IMR-90 (cell line): ENCODE results near the gene TPD52L2. TPM values are rescaled to one million over a fixed set of nuclear protein-coding genes. Genes with fewer than 3 reads are reported as not detected.

Source experiments
- ATAC-seq: fragments of 200-7000 bp; cut with Tn5 transposase; 2 replicates; pipeline ENCODE4 v1.9.1; 2020; ENCODE audit warnings: low read depth, mild to moderate bottlenecking, moderate library complexity
- BruUV-seq: library from RNA; stranded (reverse); fragments of 400-500 nt; replicated peaks from 2 replicates; lab custom pipeline; 2021; lab: Mats Ljungman, UMichigan
- CTCF ChIA-PET: fragments of 300-600 bp; formaldehyde crosslinking; extraction: SDS; loops from one replicate; lab custom pipeline; 2021; ENCODE audit warnings: antibody characterized with exemption; lab: Yijun Ruan, JAX
- POLR2A ChIA-PET: fragments of 300-600 bp; sonication (Branson Sonifier 250); formaldehyde crosslinking; loops from one replicate; lab custom pipeline; 2022; ENCODE audit warnings: antibody characterized with exemption; ENCODE audit not compliant: unreplicated experiment; lab: Charles Lee
- DNase-seq: peaks from one replicate; pipeline ENCODE4 v3.0.0; 2013
- H2AFZ ChIP-seq: replicated peaks from 2 replicates; pipeline ENCODE3; 2013; ENCODE audit warnings: low read length, mild to moderate bottlenecking; ENCODE audit not compliant: poor library complexity
- H2AK5ac ChIP-seq: 2 replicates; pipeline ENCODE4 v1.6.1; 2013; ENCODE audit warnings: low read depth, low read length, inconsistent platforms
- H2AK9ac ChIP-seq: replicated peaks from 2 replicates; pipeline ENCODE3; 2013; ENCODE audit warnings: mild to moderate bottlenecking, low read depth, low read length, moderate library complexity; ENCODE audit not compliant: poor library complexity
- H2BK120ac ChIP-seq: 2 replicates; pipeline ENCODE4 v1.6.1; 2013; ENCODE audit warnings: low read depth, low read length, inconsistent platforms
- H2BK15ac ChIP-seq: 3 replicates; pipeline ENCODE4 v1.6.1; 2013; ENCODE audit warnings: low read depth, low read length, inconsistent platforms
- H2BK20ac ChIP-seq: 2 replicates; pipeline ENCODE4 v1.6.1; 2013; ENCODE audit warnings: low read depth, mild to moderate bottlenecking, inconsistent platforms, low read length, moderate library complexity
- H2BK5ac ChIP-seq: 2 replicates; pipeline ENCODE4 v1.6.1; 2013; ENCODE audit warnings: mild to moderate bottlenecking, low read depth, low read length, inconsistent platforms; ENCODE audit not compliant: poor library complexity, severe bottlenecking
- H3K14ac ChIP-seq: replicated peaks from 2 replicates; pipeline ENCODE4 v1.6.1; 2013; ENCODE audit warnings: low read depth, low read length, inconsistent platforms
- H3K18ac ChIP-seq: 2 replicates; pipeline ENCODE4 v1.6.1; 2013; ENCODE audit warnings: low read depth, low read length, control low read depth
- H3K23ac ChIP-seq: 2 replicates; pipeline ENCODE4 v1.6.1; 2013; ENCODE audit warnings: low read depth, low read length, inconsistent platforms
- H3K27ac ChIP-seq: 2 replicates; pipeline ENCODE4 v1.5.1; 2013; ENCODE audit warnings: mild to moderate bottlenecking, control low read depth, low read length; ENCODE audit not compliant: insufficient read depth
- H3K27me3 ChIP-seq: 2 replicates; pipeline ENCODE4 v1.6.1; 2013; ENCODE audit warnings: low read length; ENCODE audit not compliant: control insufficient read depth, insufficient read depth
- H3K36me3 ChIP-seq: 2 replicates; pipeline ENCODE4 v1.6.1; 2013; ENCODE audit warnings: low read length, mixed read lengths; ENCODE audit not compliant: control insufficient read depth, insufficient read depth
- H3K4ac ChIP-seq: 2 replicates; pipeline ENCODE4 v1.6.1; 2013; ENCODE audit warnings: low read depth, low read length, inconsistent platforms
- H3K4me1 ChIP-seq: 2 replicates; pipeline ENCODE4 v1.6.1; 2013; ENCODE audit warnings: low read length, mixed read lengths; ENCODE audit not compliant: control insufficient read depth, insufficient read depth
- H3K4me2 ChIP-seq: 2 replicates; pipeline ENCODE4 v1.6.1; 2013; ENCODE audit warnings: low read depth, mild to moderate bottlenecking, control low read depth, low read length, moderate library complexity
- H3K4me3 ChIP-seq: 2 replicates; pipeline ENCODE4 v1.5.1; 2013; ENCODE audit warnings: low read depth, mild to moderate bottlenecking, control low read depth, low read length, moderate library complexity; ENCODE audit not compliant: insufficient read depth
- H3K56ac ChIP-seq: 2 replicates; pipeline ENCODE4 v1.6.1; 2013; ENCODE audit warnings: low read length, inconsistent platforms; ENCODE audit not compliant: insufficient read depth; ENCODE audit errors: extremely low read depth
- H3K79me1 ChIP-seq, 2 experiments: 2 replicates each; pipeline ENCODE4 v1.6.1; 2013; ENCODE audit warnings: low read length in 2 of 2, inconsistent platforms in 1 of 2, low read depth in 1 of 2
- H3K9ac ChIP-seq: 2 replicates; pipeline ENCODE4 v1.6.1; 2013; ENCODE audit warnings: low read depth, low read length, control low read depth
- H3K9me1 ChIP-seq: 2 replicates; pipeline ENCODE4 v1.6.1; 2013; ENCODE audit warnings: low read length, inconsistent platforms; ENCODE audit not compliant: insufficient read depth
- H3K9me3 ChIP-seq: 2 replicates; pipeline ENCODE4 v1.6.1; 2013; ENCODE audit warnings: low read length; ENCODE audit not compliant: control insufficient read depth, insufficient read depth
- H4K20me1 ChIP-seq: 2 replicates; pipeline ENCODE4 v1.6.1; 2013; ENCODE audit warnings: low read length, inconsistent platforms; ENCODE audit not compliant: insufficient read depth
- H4K5ac ChIP-seq: 2 replicates; pipeline ENCODE4 v1.6.1; 2013; ENCODE audit warnings: mild to moderate bottlenecking, low read depth, low read length, control low read depth
- H4K8ac ChIP-seq, 2 experiments: 2 replicates each; pipeline ENCODE4 v1.6.1; 2013; ENCODE audit warnings: low read depth in 2 of 2, low read length in 2 of 2, control low read depth in 1 of 2, inconsistent platforms in 1 of 2
- H4K91ac ChIP-seq: 2 replicates; pipeline ENCODE4 v1.6.1; 2013; ENCODE audit warnings: low read depth, low read length, inconsistent platforms; ENCODE audit not compliant: insufficient read depth
- CEBPB ChIP-seq: IDR thresholded peaks from 2 replicates; pipeline ENCODE4 v1.6.1; 2012; ENCODE audit warnings: low read depth, low read length, improper control_type of control experiment
- CHD1 ChIP-seq: IDR thresholded peaks from 2 replicates; pipeline ENCODE4 v1.6.1; 2012; ENCODE audit warnings: low read depth, low read length, improper control_type of control experiment
- CTCF ChIP-seq: conservative IDR thresholded peaks from 2 replicates; pipeline ENCODE4 v1.5.1; 2012; ENCODE audit warnings: mild to moderate bottlenecking, low read depth, low read length, improper control_type of control experiment
- FOS ChIP-seq: fragments of 150-350 bp; IDR thresholded peaks from 2 replicates; pipeline ENCODE4 v1.6.1; 2016; ENCODE audit warnings: low read depth, low read length
- MXI1 ChIP-seq: IDR thresholded peaks from 2 replicates; pipeline ENCODE4 v1.6.1; 2012; ENCODE audit warnings: low read depth, mild to moderate bottlenecking, low read length, moderate library complexity, borderline replicate concordance
- POLR2A ChIP-seq: IDR thresholded peaks from 2 replicates; pipeline ENCODE4 v1.6.1; 2012; ENCODE audit warnings: mild to moderate bottlenecking, low read depth, low read length
- RAD21 ChIP-seq: IDR thresholded peaks from 2 replicates; pipeline ENCODE4 v1.6.1; 2012; ENCODE audit warnings: low read length, improper control_type of control experiment
- RCOR1 ChIP-seq: IDR thresholded peaks from 2 replicates; pipeline ENCODE4 v1.6.1; 2012; ENCODE audit warnings: mild to moderate bottlenecking, low read length, improper control_type of control experiment; ENCODE audit not compliant: insufficient replicate concordance
- RFX5 ChIP-seq: IDR thresholded peaks from 2 replicates; pipeline ENCODE4 v1.8.0; 2012; ENCODE audit warnings: low read depth, mild to moderate bottlenecking, low read length, moderate library complexity
- WGBS, 2 experiments: methylation state at CpG; one replicate each; pipeline versions ENCODE4 v1.1.5 to v1.1.7; 2013; ENCODE audit warnings: missing lambda C conversion rate in 2 of 2; ENCODE audit not compliant: insufficient read length in 1 of 2; ENCODE audit errors: extremely low coverage in 2 of 2; 5-methylcytosine and 5-hydroxymethylcytosine counted together
- dilution Hi-C: fragments of 300-500 bp; cut with HindIII; formaldehyde crosslinking; loops from one replicate; pipeline ENCODE4 v1.14.3; 2018; ENCODE audit warnings: low sequenced_read_pairs; ENCODE audit not compliant: unreplicated experiment
- in situ Hi-C: fragments of 300-500 bp; cut with MboI; formaldehyde crosslinking; loops from 3 replicates; pipeline ENCODE4 v1.14.3; 2019; ENCODE audit warnings: low sequenced_read_pairs, inconsistent platforms, mixed read lengths
- intact Hi-C: fragments of 100-400 bp; cut with micrococcal nuclease; formaldehyde crosslinking; loops from 2 replicates; pipeline ENCODE4 v1.10.0; 2022
- polyA plus RNA-seq, 3 experiments: library from polyadenylated mRNA; depleted of rRNA; stranded (reverse); fragments of >200 nt; gene quantifications; 2 replicates each; pipeline ENCODE4 v1.2.3, GENCODE V29; 2012; ENCODE audit warnings: low replicate concordance in 1 of 3
- total RNA-seq: library from RNA; depleted of rRNA; stranded (reverse); fragments of >200 nt; gene quantifications from 2 replicates; pipeline ENCODE4 v1.2.3, GENCODE V29; 2012

TPD52L2 gene
- total and polyA plus RNA-seq, 2 of the 4 experiments (the other 2 are of a cell fraction), result 113 to 189 TPM

DNA sequence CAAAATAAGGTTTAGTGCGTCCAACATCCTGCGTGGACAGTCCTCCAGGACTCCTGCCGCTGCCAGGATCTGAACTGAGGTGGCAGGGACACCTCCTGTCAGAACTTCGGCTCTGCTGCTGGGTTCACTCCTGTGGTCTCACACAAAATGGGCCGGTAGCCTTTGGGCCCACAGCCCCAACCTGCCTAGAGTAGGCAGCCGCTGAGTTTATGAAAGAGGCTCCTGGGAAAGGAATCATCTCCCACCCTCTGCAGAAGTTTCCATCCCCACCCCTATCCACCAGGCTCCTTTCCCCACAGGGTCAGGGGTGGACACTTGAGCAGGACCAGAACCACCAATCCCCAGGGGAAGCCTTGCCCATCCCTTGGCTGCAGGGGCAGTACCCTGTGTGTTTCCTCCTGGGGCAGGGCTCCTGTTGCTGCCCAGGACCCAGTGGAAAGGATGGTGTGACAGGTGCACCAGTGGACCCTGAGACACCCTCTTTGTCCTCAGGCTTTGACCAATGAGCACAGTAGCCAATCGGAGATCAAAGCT, 5.8 kb upstream of the TPD52L2 start:
- Histone ChIP-seq H2BK120ac (no peak overlapping the region), H3K79me1 (peaks cover 8 to 12% of the 10 kb centered on the region in 2 experiments), H3K4me3 (no peak overlapping the region), H2AK5ac (peak overlapping the region; percentile 52), H3K9me1 (no peaks in the 10 kb centered on the region; the same call in 1 of the 2 replicates), H2BK20ac (no peak overlapping the region), H2AFZ (no peak overlapping the region), H4K91ac (no peak overlapping the region), H3K56ac (0 out of 2 replicates have a peak overlapping the region, but pooled peaks have one; percentile 5), H3K36me3 (peaks cover 10% of the 10 kb centered on the region; the same call in 1 of the 2 replicates), H3K27me3 (no peaks in the 10 kb centered on the region; the same call in 1 of the 2 replicates), H4K8ac (peak overlapping the region in 1 of 2 experiments; percentile 56; a peak in 1 of 4 replicates), H2BK15ac (no peak overlapping the region), H3K4me2 (no peak overlapping the region), H3K27ac (no peak overlapping the region; the same call in 1 of the 2 replicates), H3K9me3 (no peaks in the 10 kb centered on the region), H2BK5ac (no peak overlapping the region), H3K23ac (no peak overlapping the region), H3K4me1 (peaks cover 30% of the 10 kb centered on the region), H2AK9ac (peak overlapping the region; percentile 51), H3K9ac (no peak overlapping the region), H3K14ac (0 out of 2 replicates have a peak overlapping the region, but pooled peaks have one; percentile 19), H4K20me1 (no peaks in the 10 kb centered on the region), H3K18ac (no peak overlapping the region), H3K4ac (peak overlapping the region; percentile 54; the same call in 1 of the 2 replicates), H4K5ac (peak overlapping the region; percentile 10; the same call in 1 of the 2 replicates)
- dilution Hi-C loops (no loop called here), in situ Hi-C loops (loop anchor here (5.0 kb wide), 1 partner anchor 77 kb away; no protein-coding TSS in a partner anchor), intact Hi-C loops (no loop called here)
- ChIA-PET CTCF (interaction anchor here (1.0 kb wide), 1 partner anchor 321 kb away, joined by 3 read pairs; the partner anchor contains the start of gene PTK6), POLR2A (interaction anchor here (0.9 kb wide), 1 partner anchor 314 kb away, joined by 3 read pairs; no protein-coding TSS in a partner anchor)
- TF ChIP-seq POLR2A, result no peak
- no peak for TF ChIP-seq FOS
- TF ChIP-seq RFX5, result no peak
- TF ChIP-seq MXI1, result no peak
- TF ChIP-seq RAD21, result no peak
- no peak for TF ChIP-seq CTCF
- no peak for TF ChIP-seq RCOR1
- TF ChIP-seq CHD1, result no peak
- TF ChIP-seq CEBPB, result no peak
- WGBS, 2 experiments, result 67% methylated on average over 3 of the region's 7 CpGs; no CpG with 5 or more reads in 1 of the 2 experiments
- BruUV-seq, result no TSS peak
- DNase-seq (no peak), ATAC-seq (no peak)
